IPS-18c (cell line): ENCODE results near the gene GPR139.

ENCODE experiments used
- H3K4me3 ChIP-seq: 2 replicates; pipeline ENCODE4 v1.7.0; 2013; ENCODE audit warnings: low read depth, mild to moderate bottlenecking, low read length, moderate library complexity; ENCODE audit not compliant: insufficient read depth
- H3K9me3 ChIP-seq: one replicate; pipeline ENCODE4 v1.6.1; 2013; ENCODE audit warnings: mild to moderate bottlenecking, low read length, moderate library complexity; ENCODE audit not compliant: control insufficient read depth, insufficient read depth

The GPR139 gene

DNA sequence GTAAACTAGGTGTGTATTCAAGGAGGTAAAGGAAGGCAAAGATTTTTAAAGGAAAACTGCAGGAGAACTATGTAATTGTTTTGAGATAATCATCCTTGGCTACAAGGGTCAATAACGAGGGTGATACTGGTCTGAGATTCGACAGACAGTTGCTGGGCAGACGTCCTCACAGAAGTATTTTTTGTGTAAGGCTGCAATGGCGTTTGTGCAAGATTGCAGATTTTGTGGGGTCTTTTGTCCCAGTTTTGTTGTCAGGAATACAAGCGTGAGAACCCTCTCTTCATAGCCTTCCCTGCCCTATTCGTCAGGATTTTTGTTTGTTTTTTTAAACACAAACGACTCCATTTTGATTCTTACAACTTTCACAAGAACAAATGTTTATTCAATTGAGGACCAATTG is 57.5 kb downstream of the GPR139 start:
- no peak overlapping the region for H3K4me3 ChIP-seq

GRCh38 chr16:20004931-20005330 is 68.8 kb downstream of the GPR139 start:
- Histone ChIP-seq H3K9me3 (no peaks in the 10 kb centered on the region), H3K4me3 (no peak overlapping the region)

More for the DNA sequence above, 57.5 kb downstream of the GPR139 start:
- H3K9me3 ChIP-seq, result no peaks in the 10 kb centered on the region

- Histone ChIP-seq H3K4me3 (no peak overlapping the region), H3K9me3 (no peaks in the 10 kb centered on the region)
Measured at GRCh38 chr16:20002936-20003335, 70.8 kb downstream of the GPR139 start.

DNA sequence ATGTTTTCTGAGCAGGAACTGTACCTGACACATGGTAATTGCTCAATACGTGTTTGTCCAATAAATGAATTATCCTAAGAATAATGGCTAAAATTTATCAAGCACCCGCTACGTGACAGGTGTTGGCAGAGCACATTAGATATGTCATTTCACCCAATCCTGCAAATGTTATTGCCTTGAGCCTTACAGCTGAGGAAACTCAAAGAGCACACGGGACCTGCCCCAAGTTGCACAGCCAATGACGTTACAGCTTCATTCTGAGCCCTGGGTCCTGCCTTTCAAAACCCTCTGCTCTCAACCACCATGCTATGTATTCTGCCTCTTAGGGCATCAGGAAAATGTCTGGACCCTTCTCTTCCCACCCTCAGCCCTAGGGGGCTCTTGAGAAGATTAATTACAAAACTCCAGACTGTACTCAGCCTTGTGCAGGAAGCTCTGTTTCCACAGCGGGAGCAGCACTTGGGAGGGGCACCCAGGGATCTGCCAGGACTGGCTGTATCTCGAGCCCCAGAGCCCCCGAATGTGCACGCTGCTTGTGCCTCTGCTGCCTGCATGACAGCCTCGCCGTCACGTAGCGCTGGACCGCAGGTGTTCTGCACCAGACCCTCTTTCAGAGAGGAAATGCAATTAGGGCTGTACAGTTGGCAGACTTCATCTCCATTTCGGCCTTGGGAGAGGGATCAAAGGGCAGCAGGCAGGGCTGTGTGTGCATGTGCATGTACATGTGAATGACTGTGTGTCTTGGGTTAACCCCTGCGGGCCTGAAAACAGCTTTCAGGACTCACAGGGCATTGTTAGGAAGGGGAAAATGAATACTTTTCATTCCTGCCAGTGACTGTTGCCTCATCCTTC is 71.6 kb downstream of the GPR139 start:
- Histone ChIP-seq H3K4me3 (no peak overlapping the region), H3K9me3 (no peaks in the 10 kb centered on the region)

DNA sequence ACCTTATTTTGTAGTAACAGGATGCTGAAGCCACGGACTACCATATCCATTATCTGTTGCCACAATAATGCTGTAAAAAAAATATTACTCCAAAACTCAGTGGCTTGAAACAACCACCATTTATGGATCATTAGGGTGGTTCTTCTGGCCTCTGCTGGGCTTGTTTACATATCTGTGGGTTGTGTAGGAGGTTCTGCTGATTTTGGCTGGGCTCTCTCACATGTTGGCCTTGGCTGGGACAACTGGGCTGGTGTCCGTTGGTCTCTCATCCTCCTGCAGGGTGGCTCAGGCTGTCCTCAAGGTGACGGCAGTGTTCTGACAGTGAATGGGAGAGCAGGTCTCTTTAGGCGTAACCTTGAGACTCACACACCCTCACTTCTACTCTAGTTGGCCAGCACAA is 76.0 kb downstream of the GPR139 start:
- Histone ChIP-seq H3K9me3 (no peaks in the 10 kb centered on the region), H3K4me3 (no peak overlapping the region)

- no peaks in the 10 kb centered on the region for H3K9me3 ChIP-seq
- no peak overlapping the region for H3K4me3 ChIP-seq
Measured at GRCh38 chr16:19997264-19997663, 76.4 kb downstream of the GPR139 start.

DNA sequence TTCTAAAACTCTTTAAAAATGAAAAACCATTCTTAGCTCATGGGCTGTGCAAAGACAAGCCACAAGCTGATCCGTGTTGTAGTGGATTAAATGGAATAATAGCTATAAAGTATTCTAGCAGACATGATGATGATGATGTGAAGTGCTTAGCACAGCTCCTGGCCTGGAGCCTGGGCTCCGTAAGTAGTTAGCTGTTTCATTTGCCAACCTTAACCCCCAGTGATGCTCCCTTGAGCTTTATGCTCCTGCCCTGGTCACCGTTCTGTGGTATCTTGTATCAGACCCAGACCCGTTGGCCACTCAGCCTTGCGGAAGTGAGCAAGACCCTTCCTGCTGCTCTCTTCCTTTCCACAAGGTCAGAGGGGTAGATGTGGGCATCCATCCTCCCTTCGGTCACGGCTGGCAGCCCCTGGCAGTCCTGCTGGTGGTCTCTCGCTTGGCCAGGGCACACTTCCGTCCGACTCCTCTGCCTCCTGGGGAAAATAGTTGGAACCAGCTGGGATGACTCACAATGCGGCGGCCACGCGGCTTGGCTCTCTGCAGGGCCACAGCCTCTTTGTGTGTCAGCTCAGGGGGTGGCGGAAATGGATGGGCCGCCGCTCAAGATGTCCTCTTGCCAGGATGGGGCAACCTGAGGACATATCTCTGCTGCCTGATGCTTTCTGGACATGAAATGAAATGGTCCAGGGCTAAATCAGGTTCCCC is 79.1 kb downstream of the GPR139 start:
- H3K4me3 ChIP-seq, result no peak overlapping the region
- no peaks in the 10 kb centered on the region for H3K9me3 ChIP-seq

- no peak overlapping the region for H3K4me3 ChIP-seq
- H3K9me3 ChIP-seq, result no peaks in the 10 kb centered on the region
Measured at GRCh38 chr16:19991614-19992013, 82.1 kb downstream of the GPR139 start.

DNA sequence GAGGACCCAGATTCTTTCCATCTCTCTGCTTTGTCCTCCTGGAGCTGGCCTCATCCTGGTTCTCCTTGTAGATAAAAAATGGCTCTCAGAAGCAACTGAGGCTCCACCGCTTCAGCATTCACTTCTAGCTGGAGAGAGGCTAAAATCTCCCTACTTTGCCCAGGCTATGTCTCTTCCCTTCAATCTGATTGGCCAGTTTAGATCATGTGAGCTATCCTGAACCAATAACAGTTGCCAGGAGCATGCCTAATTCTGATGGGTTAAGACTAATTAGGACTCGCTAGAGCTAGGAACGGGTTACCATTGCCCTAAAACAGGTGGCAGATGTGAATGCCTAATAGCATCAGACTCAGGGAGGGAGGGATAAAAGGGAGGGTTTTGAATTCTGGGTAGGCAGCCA is 89.6 kb downstream of the GPR139 start:
- H3K4me3 ChIP-seq, result no peak overlapping the region
- H3K9me3 ChIP-seq, result no peaks in the 10 kb centered on the region
